HCT116 (cell line): Measurements from ENCODE around the gene SPG7. TPM values are rescaled to one million over a fixed set of nuclear protein-coding genes. Genes with fewer than 3 reads are reported as not detected.

ENCODE experiments used
- ATAC-seq: fragments of 200-7000 bp; cut with Tn5 transposase; 2 replicates; pipeline ENCODE4 v1.9.1; 2020; ENCODE audit warnings: mild to moderate bottlenecking, moderate library complexity
- BruUV-seq: library from RNA; stranded (reverse); fragments of 400-500 nt; replicated peaks from 2 replicates; lab custom pipeline; 2021; lab: Mats Ljungman, UMichigan
- CTCF ChIA-PET: fragments of 300-600 bp; sonication (Branson Sonifier 250); formaldehyde crosslinking; loops from one replicate; lab custom pipeline; 2021; ENCODE audit warnings: antibody characterized with exemption; lab: Charles Lee
- POLR2A ChIA-PET: fragments of 300-600, 350-600 bp; sonication (Branson Sonifier 250); formaldehyde crosslinking; loops from one replicate; lab custom pipeline; 2021; ENCODE audit warnings: antibody characterized with exemption; lab: Charles Lee
- RAD21 ChIA-PET, 2 experiments: fragments of 300-600 bp; sonication (Branson Sonifier 250); formaldehyde crosslinking; loops; one replicate each; lab custom pipeline; 2023; ENCODE audit warnings: low total read pairs in 2 of 2; ENCODE audit not compliant: uncharacterized antibody in 2 of 2, unreplicated experiment in 2 of 2, low non-redundant PET in 1 of 2; lab: Charles Lee
- DNase-seq: peaks from one replicate; pipeline ENCODE4 v3.0.0-alpha.2; 2010; ENCODE audit warnings: low read depth, low spot score
- H2AFZ ChIP-seq: fragments of 200-600 bp; shearing (Covaris generic), sonication (generic); 2 replicates; pipeline ENCODE4 v1.6.1; 2017; ENCODE audit warnings: low read depth, mixed run types, mixed read lengths, antibody characterized with exemption, low read length; ENCODE audit not compliant: poor library complexity, severe bottlenecking
- H3K27ac ChIP-seq: 2 replicates; pipeline ENCODE4 v1.5.1; 2012; ENCODE audit warnings: low read depth, low read length
- H3K27me3 ChIP-seq: fragments of 200-600 bp; sonication (generic); 2 replicates; pipeline ENCODE4 v1.6.1; 2016; ENCODE audit warnings: mixed run types, low read length, mixed read lengths; ENCODE audit not compliant: insufficient read depth
- H3K36me3 ChIP-seq, 2 experiments: fragments of 200-500 bp in 1 of 2; fragments of 200-600 bp in 1 of 2; sonication (Bioruptor generic) in 1 of 2; sonication (generic) in 1 of 2; 2 replicates each; pipeline versions ENCODE4 v1.5.1 to v1.6.1; 2014 to 2016; ENCODE audit warnings: low read length in 2 of 2, inconsistent platforms in 1 of 2, mixed read lengths in 1 of 2, mixed run types in 1 of 2; ENCODE audit not compliant: insufficient read depth in 2 of 2, control insufficient read depth in 1 of 2
- H3K4me1 ChIP-seq, 2 experiments: fragments of 200-600 bp in 1 of 2; sonication (generic) in 1 of 2; 2 replicates each; pipeline versions ENCODE4 v1.5.1 to v1.6.1; 2012 to 2017; ENCODE audit warnings: low read length in 2 of 2, inconsistent platforms in 1 of 2, mild to moderate bottlenecking in 1 of 2, mixed read lengths in 1 of 2, mixed run types in 1 of 2, moderate library complexity in 1 of 2; ENCODE audit not compliant: insufficient read depth in 2 of 2, control insufficient read depth in 1 of 2
- H3K4me2 ChIP-seq: fragments of 200-600 bp; sonication (generic); 2 replicates; pipeline ENCODE4 v1.6.1; 2017; ENCODE audit warnings: mixed run types, low read length, mixed read lengths
- H3K4me3 ChIP-seq, 2 experiments: fragments of 200-600 bp in 1 of 2; sonication (generic) in 1 of 2; replicated peaks in 1 of 2; 2 replicates each; pipeline ENCODE4 v1.5.1; 2011 to 2016; ENCODE audit warnings: low read length in 2 of 2, control low read depth in 1 of 2, low read depth in 1 of 2, mild to moderate bottlenecking in 1 of 2, mixed read lengths in 1 of 2, mixed run types in 1 of 2
- H3K79me2 ChIP-seq: fragments of 200-600 bp; sonication (generic); 2 replicates; pipeline ENCODE4 v1.6.1; 2017; ENCODE audit warnings: mild to moderate bottlenecking, mixed run types, low read length, moderate library complexity, mixed read lengths; ENCODE audit not compliant: insufficient read depth
- H3K9ac ChIP-seq: fragments of 200-600 bp; sonication (generic); 2 replicates; pipeline ENCODE4 v1.6.1; 2016; ENCODE audit warnings: low read length, mixed read lengths
- H3K9me2 ChIP-seq: fragments of 200-600 bp; sonication (generic), shearing (Covaris generic); 2 replicates; pipeline ENCODE4 v1.6.1; 2017; ENCODE audit warnings: mixed run types, mild to moderate bottlenecking, moderate library complexity; ENCODE audit not compliant: insufficient read depth
- H3K9me3 ChIP-seq, 2 experiments: fragments of 200-500 bp in 1 of 2; fragments of 200-600 bp in 1 of 2; sonication (Bioruptor generic) in 1 of 2; sonication (generic) in 1 of 2; 2 replicates each; pipeline ENCODE4 v1.6.1; 2014 to 2017; ENCODE audit warnings: low read length in 2 of 2, mixed read lengths in 2 of 2, inconsistent platforms in 1 of 2, low read depth in 1 of 2, mild to moderate bottlenecking in 1 of 2, mixed run types in 1 of 2, moderate library complexity in 1 of 2; ENCODE audit not compliant: control insufficient read depth in 1 of 2, insufficient read depth in 1 of 2
- H4K20me1 ChIP-seq: fragments of 200-600 bp; sonication (generic), shearing (Covaris generic); 2 replicates; pipeline ENCODE4 v1.6.1; 2017; ENCODE audit warnings: mixed run types, mild to moderate bottlenecking, moderate library complexity; ENCODE audit not compliant: insufficient read depth
- CBX3 ChIP-seq: IDR thresholded peaks from 2 replicates; pipeline ENCODE4 v1.6.1; 2012; ENCODE audit warnings: low read depth
- CEBPB ChIP-seq: IDR thresholded peaks from 2 replicates; pipeline ENCODE4 v1.6.1; 2012; ENCODE audit warnings: low read depth
- CTCF ChIP-seq, 3 experiments: fragments of 200-600 bp in 1 of 3; sonication (generic) in 1 of 3; IDR thresholded peaks in 2 of 3; conservative IDR thresholded peaks in 1 of 3; 2 replicates each; pipeline ENCODE4 v1.5.1; 2012 to 2017; ENCODE audit warnings: low read depth in 2 of 3, low read length in 2 of 3, antibody characterized with exemption in 1 of 3, borderline replicate concordance in 1 of 3, control low read depth in 1 of 3, mild to moderate bottlenecking in 1 of 3, mixed read lengths in 1 of 3, mixed run types in 1 of 3, moderate library complexity in 1 of 3; ENCODE audit not compliant: insufficient read depth in 1 of 3
- ELF1 ChIP-seq: IDR thresholded peaks from 2 replicates; pipeline ENCODE4 v1.6.1; 2012; ENCODE audit warnings: low read depth, borderline replicate concordance
- EZH2 ChIP-seq: fragments of 200-600 bp; sonication (generic); IDR thresholded peaks from 2 replicates; pipeline ENCODE4 v1.6.1; 2017; ENCODE audit warnings: antibody characterized with exemption, mixed run types
- JUND ChIP-seq: IDR thresholded peaks from 2 replicates; pipeline ENCODE4 v1.6.1; 2012
- MAX ChIP-seq: IDR thresholded peaks from 2 replicates; pipeline ENCODE4 v1.6.1; 2012
- POLR2A ChIP-seq: IDR thresholded peaks from 2 replicates; pipeline ENCODE4 v1.7.0; 2011; ENCODE audit warnings: borderline replicate concordance; ENCODE audit not compliant: insufficient read depth, insufficient read length; ENCODE audit errors: extremely low read depth
- POLR2AphosphoS5 ChIP-seq: IDR thresholded peaks from 2 replicates; pipeline ENCODE4 v1.6.1; 2011; ENCODE audit warnings: mild to moderate bottlenecking, low read depth, low read length, moderate library complexity
- RAD21 ChIP-seq: IDR thresholded peaks from 2 replicates; pipeline ENCODE4 v1.6.1; 2012; ENCODE audit warnings: low read depth, mild to moderate bottlenecking
- SIN3A ChIP-seq: IDR thresholded peaks from 2 replicates; pipeline ENCODE4 v1.6.1; 2012; ENCODE audit warnings: low read depth
- SRF ChIP-seq: IDR thresholded peaks from 2 replicates; pipeline ENCODE4 v1.6.1; 2012; ENCODE audit warnings: low read depth
- YY1 ChIP-seq: IDR thresholded peaks from 2 replicates; pipeline ENCODE4 v1.6.1; 2011; ENCODE audit warnings: low read length, low read depth, moderate library complexity, mild to moderate bottlenecking; ENCODE audit not compliant: insufficient replicate concordance; ENCODE audit errors: extremely low read depth
- ZFX ChIP-seq: fragments of 450-650 bp; IDR thresholded peaks from 2 replicates; pipeline ENCODE4 v1.6.1; 2017
- ZNF274 ChIP-seq: fragments of 200-500 bp; sonication (Bioruptor generic); IDR thresholded peaks from 2 replicates; pipeline ENCODE4 v1.6.1; 2014; ENCODE audit warnings: mild to moderate bottlenecking, low read depth, low read length, inconsistent platforms
- intact Hi-C: fragments of 100-400 bp; cut with micrococcal nuclease; formaldehyde crosslinking; loops from 2 replicates; pipeline ENCODE4 v1.10.0; 2022
- total RNA-seq: library from RNA; stranded (reverse); gene quantifications from one replicate; pipeline ENCODE4 v1.2.1, GENCODE V29; 2021; ENCODE audit not compliant: unreplicated experiment
- TF ChIP-seq, protein P1 (sequence below): IDR thresholded peaks from 2 replicates; pipeline ENCODE4 v1.6.1; 2012
- TF ChIP-seq, protein P2 (sequence below): IDR thresholded peaks from 2 replicates; pipeline ENCODE4 v1.6.1; 2011; ENCODE audit warnings: mild to moderate bottlenecking, low read length, moderate library complexity; ENCODE audit not compliant: insufficient replicate concordance; ENCODE audit errors: extremely low read depth

Gene SPG7
- total RNA-seq, 1 experiment from 2014 or later: 116 TPM

GRCh38 chr16:89511374-89511773, 3.2 kb downstream of the SPG7 start:
- Histone ChIP-seq H2AFZ (no peak overlapping the region), H3K79me2 (peaks cover 67% of the 10 kb centered on the region), H3K4me2 (no peak overlapping the region)
- TF ChIP-seq JUND (no peak), SIN3A (no peak), ZFX (no peak), RAD21 (no peak), MAX (no peak)
- TF ChIP-seq, all 23 proteins: peak for 0
- CTCF ChIA-PET: no interaction called here
- Histone ChIP-seq H3K27ac (no peak overlapping the region), H3K27me3 (no peaks in the 10 kb centered on the region), H3K4me1 (peaks cover 10 to 23% of the 10 kb centered on the region in 2 experiments), H3K4me3 (no peak overlapping the region), H3K9me2 (no peaks in the 10 kb centered on the region), H3K9me3 (no peaks in the 10 kb centered on the region), H4K20me1 (no peaks in the 10 kb centered on the region), H3K9ac (no peak overlapping the region), H3K36me3 (peaks cover 36 to 37% of the 10 kb centered on the region in 2 experiments)
- no peak for DNase-seq
- RAD21 ChIA-PET: no interaction called here
- ATAC-seq: no peak
- POLR2A ChIA-PET: no interaction called here
- intact Hi-C loops: no loop called here
- no TSS peak for BruUV-seq

DNA sequence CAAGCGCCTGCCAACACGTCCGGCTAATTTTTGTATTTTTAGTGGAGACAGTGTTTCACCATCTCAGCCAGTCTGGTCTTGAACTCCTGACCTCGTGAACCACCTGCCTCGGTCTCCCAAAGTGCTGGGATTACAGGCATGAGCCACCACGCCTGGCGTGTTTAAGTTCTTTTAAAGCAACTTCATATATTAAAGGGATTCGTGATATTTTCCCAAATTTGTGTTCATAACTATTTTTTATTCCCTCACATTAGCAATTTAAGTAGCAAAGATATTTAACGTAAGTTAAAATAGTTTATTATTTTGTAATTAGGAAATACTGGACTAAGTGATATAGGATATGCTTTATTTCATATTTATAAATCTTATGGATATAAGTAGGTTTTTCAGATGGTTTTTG, 4.2 kb downstream of the SPG7 start:
- no peak overlapping the region for H3K27ac ChIP-seq
- ATAC-seq (no peak), DNase-seq (no peak)
- H3K9ac ChIP-seq: no peak overlapping the region
- no peak overlapping the region for H3K4me2 ChIP-seq
- ChIA-PET POLR2A (no interaction called here), RAD21 (no interaction called here), CTCF (no interaction called here)
- H3K9me2 ChIP-seq: no peaks in the 10 kb centered on the region
- H4K20me1 ChIP-seq: no peaks in the 10 kb centered on the region
- H3K79me2 ChIP-seq: peaks cover 71% of the 10 kb centered on the region
- BruUV-seq: no TSS peak
- H3K27me3 ChIP-seq: no peaks in the 10 kb centered on the region
- H3K4me1 ChIP-seq: peaks cover 4 to 14% of the 10 kb centered on the region in 2 experiments; a peak in 3 of 4 replicates
- no peak overlapping the region for H2AFZ ChIP-seq
- intact Hi-C loops: no loop called here
- H3K9me3 ChIP-seq: no peaks in the 10 kb centered on the region
- H3K36me3 ChIP-seq: peaks cover 43 to 47% of the 10 kb centered on the region in 2 experiments
- H3K4me3 ChIP-seq: no peak overlapping the region
- TF ChIP-seq ZNF274 (no peak), CBX3 (no peak), CTCF (IDR thresholded peaks at IDR 0.05 in 2 of 3, conservative IDR thresholded peaks at IDR 0.05 in 1 of 3; ENCODE audit: borderline replicate concordance in 1 of 3, insufficient read depth in 1 of 3, low read depth in 2 of 3, low read length in 2 of 3) (no peak), SIN3A (no peak), POLR2A (no peak), MAX (no peak), CEBPB (no peak), YY1 (no peak), EZH2 (no peak), ELF1 (no peak), POLR2AphosphoS5 (no peak), JUND (no peak), SRF (no peak)
- TF ChIP-seq, protein P1, sequence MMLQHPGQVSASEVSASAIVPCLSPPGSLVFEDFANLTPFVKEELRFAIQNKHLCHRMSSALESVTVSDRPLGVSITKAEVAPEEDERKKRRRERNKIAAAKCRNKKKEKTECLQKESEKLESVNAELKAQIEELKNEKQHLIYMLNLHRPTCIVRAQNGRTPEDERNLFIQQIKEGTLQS: no peak
- TF ChIP-seq, protein P2, sequence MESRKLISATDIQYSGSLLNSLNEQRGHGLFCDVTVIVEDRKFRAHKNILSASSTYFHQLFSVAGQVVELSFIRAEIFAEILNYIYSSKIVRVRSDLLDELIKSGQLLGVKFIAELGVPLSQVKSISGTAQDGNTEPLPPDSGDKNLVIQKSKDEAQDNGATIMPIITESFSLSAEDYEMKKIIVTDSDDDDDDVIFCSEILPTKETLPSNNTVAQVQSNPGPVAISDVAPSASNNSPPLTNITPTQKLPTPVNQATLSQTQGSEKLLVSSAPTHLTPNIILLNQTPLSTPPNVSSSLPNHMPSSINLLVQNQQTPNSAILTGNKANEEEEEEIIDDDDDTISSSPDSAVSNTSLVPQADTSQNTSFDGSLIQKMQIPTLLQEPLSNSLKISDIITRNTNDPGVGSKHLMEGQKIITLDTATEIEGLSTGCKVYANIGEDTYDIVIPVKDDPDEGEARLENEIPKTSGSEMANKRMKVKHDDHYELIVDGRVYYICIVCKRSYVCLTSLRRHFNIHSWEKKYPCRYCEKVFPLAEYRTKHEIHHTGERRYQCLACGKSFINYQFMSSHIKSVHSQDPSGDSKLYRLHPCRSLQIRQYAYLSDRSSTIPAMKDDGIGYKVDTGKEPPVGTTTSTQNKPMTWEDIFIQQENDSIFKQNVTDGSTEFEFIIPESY: no peak
